T-helper 2 cell (primary cell): Measurements from ENCODE around the gene CPAMD8.
"Not testable (repeated sequence)": the region's sequence is repeated elsewhere in the genome, so short reads cannot be mapped to it uniquely, and the experiment has no call there.

ENCODE experiments used
- DNase-seq, 5 experiments: peaks; one replicate each; pipeline versions ENCODE4 v3.0.0 to v3.0.0-alpha.2; 2012 to 2022

The CPAMD8 gene

DNA sequence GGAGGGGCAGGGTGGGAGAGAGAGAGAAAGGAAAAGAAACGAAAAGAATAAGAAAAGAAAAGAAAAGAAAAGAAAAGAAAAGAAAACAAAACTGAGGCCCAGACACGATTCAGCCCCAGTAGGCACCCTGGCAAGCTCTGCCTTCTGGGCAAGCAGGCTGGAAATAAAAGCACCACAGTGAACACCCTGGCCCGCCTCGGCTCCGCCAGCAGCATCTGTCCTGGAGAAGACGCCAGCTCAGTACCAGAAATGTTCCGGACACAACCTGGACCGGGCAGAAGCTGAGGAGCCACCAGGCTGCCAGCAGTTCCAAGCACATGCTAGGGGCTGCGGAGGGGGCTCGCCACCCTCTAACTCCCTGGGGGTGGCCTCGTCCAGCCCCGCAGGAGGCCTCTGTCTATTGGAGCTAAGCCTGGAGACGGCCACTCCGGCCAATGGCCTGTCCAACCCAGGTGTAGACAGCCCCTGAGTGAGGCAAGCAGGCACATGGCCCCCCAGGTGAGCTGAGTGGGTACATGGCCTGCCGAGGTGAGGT, 11.4 kb upstream of the CPAMD8 start:
- no peak for DNase-seq

- no peak for DNase-seq
These were observed 10.6 kb upstream of the CPAMD8 start for GRCh38 chr19:17037184-17037583.

- no peak for DNase-seq
These were observed 10.0 kb upstream of the CPAMD8 start for GRCh38 chr19:17036640-17037039.

DNA sequence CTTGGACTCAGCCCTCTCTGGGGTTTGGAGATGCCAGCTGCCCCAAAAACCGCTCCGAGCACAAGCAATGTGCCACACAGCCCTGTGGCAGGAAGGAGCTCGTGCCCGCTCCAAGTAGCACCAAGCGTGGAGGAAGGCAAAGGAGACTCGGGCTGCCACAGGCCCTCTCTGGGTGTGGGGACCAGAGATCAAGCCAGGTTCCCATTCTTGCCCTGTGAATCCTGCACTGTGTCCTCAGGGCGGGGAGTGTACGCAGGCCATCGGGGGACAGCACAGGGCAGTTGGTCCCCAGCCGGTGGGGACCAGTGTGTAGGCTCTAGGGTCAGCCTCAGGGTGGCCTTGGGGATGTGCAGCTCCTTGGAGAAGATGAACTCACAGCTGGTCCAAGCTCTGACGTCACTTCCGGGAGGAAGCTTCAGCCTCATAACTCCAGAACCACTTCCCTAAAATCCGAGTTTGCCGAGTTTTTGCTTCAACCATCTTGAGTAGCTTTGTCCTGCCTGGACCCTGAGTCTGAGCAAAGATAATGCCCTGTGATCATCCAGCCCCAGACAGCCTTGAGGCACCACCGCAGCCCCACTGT, 9.3 kb upstream of the CPAMD8 start:
- DNase-seq: no peak

DNA sequence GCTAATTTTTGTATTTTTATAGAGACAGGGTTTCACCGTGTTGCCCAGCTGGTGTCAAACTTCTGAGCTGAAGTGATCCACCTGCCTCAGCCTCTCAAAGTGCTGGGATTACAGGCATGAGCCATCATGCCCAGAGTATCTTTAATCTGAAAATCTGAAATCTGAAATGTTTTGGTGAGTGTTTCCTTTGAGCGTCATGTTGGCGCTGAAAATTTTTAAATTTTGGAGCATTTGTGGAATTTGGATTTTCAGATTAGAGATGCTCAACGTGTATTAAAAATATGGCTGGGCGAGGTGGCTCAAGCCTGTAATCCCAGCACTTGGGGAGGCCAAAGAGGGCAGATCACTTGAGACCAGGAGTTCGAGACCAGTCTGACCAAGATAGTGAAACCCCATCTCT, 5.1 kb upstream of the CPAMD8 start:
- no peak for DNase-seq

DNA sequence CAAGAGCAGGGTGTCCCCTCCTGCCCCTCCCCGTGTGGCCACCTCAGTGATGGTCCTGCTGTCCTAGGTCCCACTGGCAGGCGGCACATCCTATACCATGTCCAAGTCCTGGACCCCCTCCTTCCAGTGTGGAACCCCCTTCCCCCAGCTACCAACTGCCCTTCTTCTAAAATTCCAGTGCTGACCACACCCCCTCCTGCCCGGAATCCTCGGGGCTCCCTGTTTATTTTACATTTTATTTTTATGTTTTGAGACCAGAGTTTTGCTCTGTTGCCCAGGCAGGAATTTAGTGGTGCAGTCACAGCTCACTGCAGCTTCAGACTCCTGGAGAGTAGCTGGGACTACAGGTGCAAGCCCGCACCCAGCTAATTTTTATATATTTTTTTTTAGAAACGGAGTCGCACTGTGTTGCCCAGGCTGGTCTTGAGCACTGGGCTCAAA, 945 bp upstream of the CPAMD8 start:
- no peak for DNase-seq

- DNase-seq: no peak
These were observed 485 bp downstream of the CPAMD8 start for GRCh38 chr19:17025991-17026658.

DNA sequence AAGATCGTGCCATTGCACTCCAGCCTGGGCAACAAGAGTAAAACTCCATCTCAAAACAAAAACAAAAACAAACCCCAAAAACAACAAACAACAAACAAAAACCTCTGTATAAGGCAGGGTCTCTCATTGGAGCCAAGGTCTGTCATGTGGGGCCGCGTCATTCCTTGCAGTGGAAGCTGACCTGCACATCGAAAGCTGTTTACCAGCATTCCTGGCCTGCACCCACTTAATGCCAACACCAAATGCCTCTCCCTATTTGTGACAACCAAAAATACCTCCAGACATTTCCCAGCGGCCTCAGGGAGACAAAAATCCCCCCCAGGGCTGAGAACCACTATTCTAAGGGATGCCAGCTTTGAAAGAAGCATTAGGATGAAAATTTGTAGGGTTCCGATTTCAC, 1.2 kb downstream of the CPAMD8 start:
- DNase-seq: no peak

- DNase-seq: not testable (repeated sequence)
These were observed 1.7 kb downstream of the CPAMD8 start for GRCh38 chr19:17024941-17025340.

GRCh38 chr19:17023805-17024204, 2.8 kb downstream of the CPAMD8 start:
- no peak for DNase-seq

- no peak for DNase-seq
These were observed 3.9 kb downstream of the CPAMD8 start for GRCh38 chr19:17022738-17023137.

- no peak for DNase-seq
These were observed 4.6 kb downstream of the CPAMD8 start for GRCh38 chr19:17021793-17022590.

- no peak for DNase-seq
These were observed 5.3 kb downstream of the CPAMD8 start for GRCh38 chr19:17021328-17021727.

- DNase-seq: no peak
These were observed 5.8 kb downstream of the CPAMD8 start for GRCh38 chr19:17020823-17021222.

DNA sequence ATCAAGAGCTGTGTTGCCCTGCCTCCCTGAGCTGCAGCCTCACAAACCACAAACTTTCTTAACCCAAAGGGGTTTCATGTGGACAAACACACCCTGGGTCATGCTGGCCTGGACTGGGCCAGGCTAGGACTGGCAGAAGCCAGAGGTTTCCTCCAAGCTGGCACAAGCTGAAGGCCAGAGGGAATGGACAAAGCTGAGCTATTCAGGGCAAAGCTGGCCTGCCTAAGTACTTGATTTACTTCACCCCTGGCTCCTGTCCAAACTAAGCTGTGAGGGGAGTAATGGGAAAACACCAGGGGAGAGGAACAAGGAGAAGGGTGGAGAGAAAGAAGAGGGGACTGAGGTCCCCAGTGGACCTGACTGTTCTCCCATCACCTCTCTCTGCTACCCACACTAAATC, 6.2 kb downstream of the CPAMD8 start:
- DNase-seq: no peak

GRCh38 chr19:17014212-17014861, 12.3 kb downstream of the CPAMD8 start:
- DNase-seq: not testable (repeated sequence)

DNA sequence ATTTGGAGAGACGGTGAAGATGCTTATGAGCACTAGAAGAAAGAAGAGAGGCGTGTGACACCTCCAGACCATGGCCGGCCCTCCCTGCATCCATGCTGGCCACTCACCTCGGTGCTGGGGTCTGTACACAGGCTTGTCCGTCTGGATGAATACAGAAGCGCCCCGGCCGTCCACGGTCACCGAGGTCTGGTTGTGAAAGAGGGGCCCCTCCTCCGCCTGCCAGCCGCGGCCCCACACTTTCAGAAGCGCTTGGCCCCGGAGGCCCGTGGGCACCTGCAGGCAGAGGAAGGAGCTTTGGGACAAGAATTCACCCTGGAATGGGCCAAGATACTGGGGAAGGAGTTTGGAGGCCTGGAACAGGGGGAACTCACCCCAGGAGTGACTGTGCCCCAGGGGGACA, 15.1 kb downstream of the CPAMD8 start:
- no peak for DNase-seq

DNA sequence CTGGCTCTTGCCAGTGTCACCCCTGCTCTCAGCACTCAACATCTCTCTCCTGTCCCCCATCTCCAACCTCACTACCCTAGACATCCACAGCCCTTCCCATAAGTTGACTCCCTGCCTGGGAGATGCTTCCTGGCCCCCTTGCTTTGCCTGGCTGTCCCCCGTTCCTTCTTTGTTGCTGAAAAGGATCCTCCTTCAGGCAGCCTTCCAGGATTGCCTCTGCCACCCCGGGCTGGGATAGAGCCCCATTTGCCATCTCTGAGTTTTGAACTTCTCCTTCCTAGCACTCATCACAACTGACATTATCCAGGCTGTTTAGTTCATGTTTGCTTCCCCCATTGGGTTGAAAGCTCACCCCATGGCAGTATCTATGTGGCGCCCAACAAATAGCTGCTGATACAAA, 20.0 kb downstream of the CPAMD8 start:
- no peak for DNase-seq

DNA sequence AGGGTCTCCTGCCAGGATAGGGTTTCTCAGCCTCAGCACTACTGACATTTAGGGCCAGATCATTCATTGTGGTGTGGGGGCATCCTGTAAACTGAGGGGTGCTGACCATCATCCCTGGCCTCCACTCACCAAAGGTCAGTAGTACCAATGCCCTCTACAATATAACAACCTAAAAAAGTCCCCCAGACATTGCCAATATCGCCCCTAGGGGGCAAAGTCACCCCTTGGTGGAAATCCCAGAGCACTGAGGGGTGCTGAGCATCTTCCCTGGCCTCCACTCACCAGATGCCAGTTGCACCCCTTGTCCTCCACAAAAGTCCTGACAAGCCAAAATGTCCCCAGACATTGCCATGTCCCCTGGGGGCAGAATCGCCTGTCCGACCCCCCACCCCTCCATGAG, 21.6 kb downstream of the CPAMD8 start:
- no peak for DNase-seq

DNA sequence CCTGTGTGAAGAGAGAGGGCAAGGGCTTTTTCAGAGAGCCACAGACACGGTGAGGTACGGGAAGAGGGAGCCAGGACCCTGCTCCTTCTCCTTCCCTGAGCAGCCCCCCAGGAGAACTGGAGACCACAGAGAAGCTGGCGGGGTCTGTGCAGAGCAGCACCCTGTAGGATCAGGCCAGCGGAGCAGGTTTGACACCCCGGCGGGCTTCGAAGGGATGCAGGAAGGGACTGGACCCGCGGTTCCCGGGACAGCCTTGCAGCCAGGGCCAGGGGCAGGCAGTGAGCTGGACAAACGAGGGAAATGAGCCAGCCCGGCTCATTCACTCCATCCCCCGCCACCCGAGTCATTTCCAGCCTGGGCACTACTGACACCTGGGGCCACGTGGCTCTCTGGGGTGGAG, 22.2 kb downstream of the CPAMD8 start:
- no peak for DNase-seq

- no peak for DNase-seq
These were observed 24.2 kb downstream of the CPAMD8 start for GRCh38 chr19:17002455-17002854.

DNA sequence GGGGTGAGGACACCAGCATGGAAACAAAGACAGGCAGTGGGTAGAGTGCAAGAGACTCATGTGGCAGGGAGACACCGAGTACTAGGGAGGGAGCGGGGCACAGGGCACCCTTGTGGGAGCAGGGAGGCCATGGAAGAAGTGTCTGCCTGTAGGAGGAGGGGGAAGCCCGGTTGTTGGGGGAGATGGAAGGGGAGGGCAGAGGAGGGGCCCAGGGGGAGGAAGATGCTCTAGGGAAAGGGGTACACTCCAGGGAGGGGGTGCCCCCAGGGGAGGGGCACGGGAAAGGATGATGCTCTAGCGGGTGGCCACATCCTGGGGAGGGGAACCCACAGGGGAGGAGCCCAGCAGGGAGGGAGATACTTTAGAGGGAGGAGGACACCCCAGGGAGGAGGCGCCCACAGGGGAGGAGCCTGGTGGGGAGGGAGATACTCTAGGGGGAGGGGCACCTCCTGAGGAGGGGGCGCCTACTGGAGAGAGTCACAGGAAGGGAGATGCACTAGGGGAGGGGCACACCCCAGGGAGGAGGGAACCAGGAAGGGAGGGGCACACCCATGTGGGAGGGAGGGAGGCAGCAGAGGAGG, 24.9 kb downstream of the CPAMD8 start:
- peak; percentile 41 to 90 (median 82) for DNase-seq
